ENCODE results near the gene SGPL1. TPM values are rescaled to one million over a fixed set of nuclear protein-coding genes. Genes with fewer than 3 reads are reported as not detected.

SGPL1 gene
- total and polyA plus RNA-seq, 8 donors = 47.5 to 60.6 (median 53.7) TPM

DNA sequence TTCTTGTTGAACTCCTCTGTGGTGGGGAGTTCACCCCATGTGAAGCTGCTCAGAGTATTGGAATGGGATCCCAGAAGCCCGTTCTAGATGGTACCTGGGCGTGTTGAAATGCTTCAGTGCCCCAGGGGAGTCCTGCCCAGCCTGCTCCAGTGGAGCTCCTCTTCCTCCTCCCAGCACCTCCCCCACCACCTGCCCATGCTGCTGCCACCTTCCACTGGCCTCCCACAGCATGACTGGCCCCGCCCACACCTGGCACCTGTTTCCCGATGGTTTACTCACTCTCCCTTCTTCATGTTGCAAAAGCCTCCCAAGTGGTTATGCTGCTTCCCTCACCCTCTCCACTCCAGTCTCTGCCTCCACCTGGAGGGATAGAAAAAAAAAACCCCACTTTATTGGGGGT lies 104.8 kb downstream of the SGPL1 start:
- Histone ChIP-seq H3K36me3 (no peaks in the 10 kb centered on the region), H3K4me3 (no peak overlapping the region), H3K27ac (peak overlapping the region in 1 of 2 donors; percentile 8), H3K9me3 (no peaks in the 10 kb centered on the region), H3K4me1 (no peaks in the 10 kb centered on the region), H3K27me3 (peaks cover 0 to 13% of the 10 kb centered on the region in 2 donors)
- TF ChIP-seq CTCF (IDR thresholded peaks at IDR 0.05) = no peak
- peak in 3 of 4 donors; percentile 51 to 91 (median 90) for DNase-seq
- peak; percentile 95 for ATAC-seq
- intact Hi-C loops (cut with DNase I) = loop anchor here in 1 of 2 donors (10.0 kb wide), 1 partner anchor 364 kb away; no protein-coding TSS in a partner anchor

- DNase-seq = no peak
- H3K36me3 ChIP-seq = no peaks in the 10 kb centered on the region
- ATAC-seq = peak; percentile 67
- no peak overlapping the region for H3K4me3 ChIP-seq
- H3K4me1 ChIP-seq = no peaks in the 10 kb centered on the region
- intact Hi-C loops (cut with DNase I) = loop anchor here in 1 of 2 donors (10.0 kb wide), 1 partner anchor 364 kb away; no protein-coding TSS in a partner anchor
- H3K27ac ChIP-seq = peak overlapping the region; percentile 8 to 39
- H3K9me3 ChIP-seq = no peaks in the 10 kb centered on the region
- no peak for TF ChIP-seq CTCF (IDR thresholded peaks at IDR 0.05)
- H3K27me3 ChIP-seq = peaks cover 0 to 9% of the 10 kb centered on the region in 2 donors
These were observed 105.5 kb downstream of the SGPL1 start for GRCh38 chr10:70921285-70921684.

DNA sequence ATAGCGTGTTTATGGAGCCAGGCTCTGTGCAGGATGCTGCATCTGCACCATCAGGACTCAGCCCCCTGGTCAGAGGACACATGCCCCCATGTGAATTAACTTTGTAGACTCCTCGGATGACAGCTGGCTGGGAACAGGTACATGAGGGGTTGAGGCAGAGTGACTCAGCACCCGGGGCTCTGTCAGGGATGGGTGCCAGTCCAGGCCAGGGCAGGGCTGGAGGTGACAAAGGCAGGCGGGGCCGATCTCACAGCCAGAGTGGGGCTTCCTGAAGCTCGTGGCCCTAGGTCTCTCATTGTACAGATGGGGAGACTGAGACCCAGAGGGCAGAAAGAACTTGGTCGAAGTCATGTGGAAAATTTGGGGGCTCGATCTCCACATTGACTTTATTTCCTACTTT lies 107.9 kb downstream of the SGPL1 start:
- no peak for TF ChIP-seq CTCF (IDR thresholded peaks at IDR 0.05)

GRCh38 chr10:70925377-70926225 lies 109.9 kb downstream of the SGPL1 start:
- no peak overlapping the region for H3K4me3 ChIP-seq
- peak in 3 of 4 donors; percentile 36 to 90 (median 49) for DNase-seq
- no peaks in the 10 kb centered on the region for H3K9me3 ChIP-seq
- H3K36me3 ChIP-seq = no peaks in the 10 kb centered on the region
- no peaks in the 10 kb centered on the region for H3K27me3 ChIP-seq
- peak; percentile 96 for TF ChIP-seq CTCF (IDR thresholded peaks at IDR 0.05)
- intact Hi-C loops (cut with DNase I) = loop anchor here in 1 of 2 donors (10.0 kb wide), 1 partner anchor 359 kb away; no protein-coding TSS in a partner anchor
- H3K4me1 ChIP-seq = no peaks in the 10 kb centered on the region
- ATAC-seq = peak; percentile 78
- no peak overlapping the region for H3K27ac ChIP-seq

More for the DNA sequence above, 107.9 kb downstream of the SGPL1 start:
- H3K27me3 ChIP-seq = peaks cover 0 to 6% of the 10 kb centered on the region in 2 donors
- H3K9me3 ChIP-seq = no peaks in the 10 kb centered on the region
- intact Hi-C loops (cut with DNase I) = loop anchor here in 1 of 2 donors (10.0 kb wide), 1 partner anchor 361 kb away; no protein-coding TSS in a partner anchor
- no peaks in the 10 kb centered on the region for H3K4me1 ChIP-seq
- no peaks in the 10 kb centered on the region for H3K36me3 ChIP-seq
- no peak overlapping the region for H3K4me3 ChIP-seq
- no peak overlapping the region for H3K27ac ChIP-seq
- ATAC-seq = no peak
- DNase-seq = peak in 1 of 4 donors; percentile 59
